HepG2 (cell line): Measurements from ENCODE around the gene RAB15. TPM values are rescaled to one million over a fixed set of nuclear protein-coding genes. Genes with fewer than 3 reads are reported as not detected.

Experiments
- ATAC-seq: fragments of 200-7000 bp; cut with Tn5 transposase; 3 replicates; pipeline ENCODE4 v1.9.1; 2020; ENCODE audit warnings: mild to moderate bottlenecking, moderate library complexity
- BruUV-seq: library from RNA; stranded (reverse); fragments of 400-500 nt; replicated peaks from 2 replicates; lab custom pipeline; 2021; lab: Mats Ljungman, UMichigan
- CTCF ChIA-PET: fragments of 300-600 bp; formaldehyde crosslinking; extraction: SDS; loops from one replicate; lab custom pipeline; 2021; ENCODE audit warnings: low total read pairs, inconsistent platforms, low intra/inter-chr PET ratio; lab: Yijun Ruan, JAX
- POLR2A ChIA-PET: fragments of 350-600 bp; sonication (Branson Sonifier 250); formaldehyde crosslinking; loops from one replicate; lab custom pipeline; 2020; ENCODE audit warnings: antibody characterized with exemption, inconsistent platforms; lab: Yijun Ruan, JAX
- DNase-seq: peaks from one replicate; pipeline ENCODE4 v3.0.0-alpha.2; 2015; ENCODE audit warnings: low spot score
- FAIRE-seq: peaks from 3 replicates; lab custom pipeline; 2011; peaks lifted over from hg19 to GRCh38; lab: Jason Lieb, UNC
- H2AFZ ChIP-seq: one replicate; pipeline ENCODE4 v1.6.1; 2011; ENCODE audit warnings: low read length, inconsistent platforms
- H3K27ac ChIP-seq: fragments of 300-600 bp; 3 replicates; pipeline ENCODE4 v1.8.0; 2011; ENCODE audit warnings: mixed run types, mild to moderate bottlenecking, mixed read lengths, low read length, inconsistent platforms; ENCODE audit not compliant: insufficient read depth; ENCODE audit errors: extremely low read length
- H3K27me3 ChIP-seq, 2 experiments: fragments of 200-600 bp in 1 of 2; 2 replicates in 1 of 2; 3 replicates in 1 of 2; pipeline versions ENCODE4 v1.6.0 to v1.8.0; 2011; ENCODE audit warnings: low read length in 2 of 2, mild to moderate bottlenecking in 2 of 2, moderate library complexity in 2 of 2, inconsistent platforms in 1 of 2; ENCODE audit not compliant: insufficient read depth in 2 of 2, control insufficient read depth in 1 of 2
- H3K36me3 ChIP-seq, 2 experiments: fragments of 200-600 bp in 1 of 2; replicated peaks in 1 of 2; 2 replicates in 1 of 2; 3 replicates in 1 of 2; pipeline versions ENCODE4 v1.5.1 to v1.8.0; 2011; ENCODE audit warnings: low read length in 2 of 2, inconsistent platforms in 1 of 2; ENCODE audit not compliant: insufficient read depth in 2 of 2, control insufficient read depth in 1 of 2
- H3K4me1 ChIP-seq: 2 replicates; pipeline ENCODE4 v1.5.1; 2012; ENCODE audit warnings: low read length, inconsistent platforms; ENCODE audit not compliant: insufficient read depth
- H3K4me2 ChIP-seq: 2 replicates; pipeline ENCODE4 v1.6.0; 2011; ENCODE audit warnings: low read depth, low read length, inconsistent platforms
- H3K4me3 ChIP-seq, 3 experiments: fragments of 200-600 bp in 1 of 3; sonication (generic), shearing (Covaris generic) in 1 of 3; replicated peaks in 1 of 3; 2 replicates each; pipeline ENCODE4 v1.5.1; 2011 to 2016; ENCODE audit warnings: low read length in 3 of 3, inconsistent platforms in 2 of 3, low read depth in 2 of 3, mild to moderate bottlenecking in 2 of 3, control low read depth in 1 of 3, mixed read lengths in 1 of 3; ENCODE audit not compliant: insufficient read depth in 1 of 3
- H3K79me2 ChIP-seq: one replicate; pipeline ENCODE4 v1.6.1; 2011; ENCODE audit warnings: low read length, inconsistent platforms; ENCODE audit not compliant: insufficient read depth
- H3K9ac ChIP-seq: 2 replicates; pipeline ENCODE4 v1.6.0; 2011; ENCODE audit warnings: mild to moderate bottlenecking, low read depth, low read length, inconsistent platforms; ENCODE audit not compliant: insufficient read depth
- H3K9me3 ChIP-seq: 2 replicates; pipeline ENCODE4 v1.5.1; 2012; ENCODE audit warnings: mild to moderate bottlenecking, low read length
- H4K20me1 ChIP-seq: 2 replicates; pipeline ENCODE4 v1.6.0; 2011; ENCODE audit warnings: inconsistent platforms, mild to moderate bottlenecking, low read length, moderate library complexity; ENCODE audit not compliant: insufficient read depth
- KLF15 ChIP-seq: sonication (generic); formaldehyde crosslinking; IDR thresholded peaks from 2 replicates; pipeline ENCODE4 v1.8.1; 2023; ENCODE audit warnings: borderline replicate concordance, mild to moderate bottlenecking, inconsistent platforms, missing genetic modification reagents, mixed read lengths
- MYC ChIP-seq: sonication (generic); formaldehyde crosslinking; IDR thresholded peaks from 2 replicates; pipeline ENCODE4 v1.9.0; 2021; ENCODE audit warnings: missing genetic modification reagents, borderline replicate concordance
- ZNF746 ChIP-seq: sonication (generic); formaldehyde crosslinking; IDR thresholded peaks from 2 replicates; pipeline ENCODE4 v1.8.0; 2022; ENCODE audit warnings: mild to moderate bottlenecking, missing genetic modification reagents
- WGBS: methylation state at CpG from one replicate; pipeline ENCODE4 v1.1.6; 2017; ENCODE audit warnings: low lambda C conversion rate; 5-methylcytosine and 5-hydroxymethylcytosine counted together
- in situ Hi-C: cut with HindIII; loops from 2 replicates; pipeline ENCODE4 v1.10.0; 2017; ENCODE audit warnings: low pct_unique_long_range_greater_than_20kb; ENCODE audit not compliant: extremely low pct_ligation_motif_present
- intact Hi-C: fragments of 100-400 bp; cut with micrococcal nuclease; formaldehyde crosslinking; loops from one replicate; pipeline ENCODE4 v1.10.0; 2022; ENCODE audit not compliant: unreplicated experiment
- polyA plus RNA-seq, 8 experiments: library from polyadenylated mRNA; depleted of rRNA in 3 of 8; stranded (reverse) in 7 of 8; unstranded in 1 of 8; fragments of >200 nt; fragmentation: Illumina TruSeq in 4 of 8; extraction: Trizol in 4 of 8; gene quantifications; 2 replicates each; pipeline versions ENCODE4 v1.2.1 to v1.2.3, GENCODE V29; 2011 to 2016; ENCODE audit warnings: low read depth in 4 of 8, missing spikeins in 1 of 8, mixed read lengths in 1 of 8; ENCODE audit not compliant: insufficient read depth in 1 of 8
- total RNA-seq, 5 experiments: library from RNA; depleted of rRNA; stranded (reverse); fragments of >200 nt; fragmentation: Illumina TruSeq; extraction: Trizol; gene quantifications; 2 replicates each; pipeline ENCODE4 v1.2.3, GENCODE V29; 2016; ENCODE audit warnings: low read depth in 1 of 5

Gene RAB15
- total and polyA plus RNA-seq, 2 of the 13 experiments (the other 11 are each of a cell fraction or from before 2014, with no cell fraction given), result 7.4 to 18.5 TPM

DNA sequence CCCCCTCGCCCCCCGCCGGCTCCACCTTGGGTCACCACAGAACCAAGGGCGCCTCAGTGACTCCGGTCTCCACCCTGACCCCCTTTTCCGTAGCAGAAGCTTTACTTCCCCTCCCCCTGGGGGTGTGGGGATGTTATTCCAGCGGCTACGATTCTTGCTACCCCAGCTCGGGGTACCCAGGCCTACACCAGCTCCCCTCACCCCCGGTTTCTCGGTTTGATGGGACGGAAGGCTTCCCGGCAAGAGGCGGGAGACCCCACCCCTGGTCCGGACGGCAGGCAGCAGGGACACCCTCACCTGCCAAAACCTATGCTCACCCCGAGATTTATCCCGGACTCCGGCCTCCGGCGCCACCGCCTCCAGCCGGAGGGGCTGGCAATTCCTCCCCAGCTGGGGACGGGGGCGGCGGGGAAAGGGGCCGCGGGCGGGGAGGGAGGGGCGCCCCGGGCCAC lies 619 bp downstream of the RAB15 start:
- H3K4me2 ChIP-seq, result peak overlapping the region; percentile 92
- FAIRE-seq, result no peak

GRCh38 chr14:64970776-64971477 lies 1.2 kb downstream of the RAB15 start:
- Histone ChIP-seq H3K27ac (no peak overlapping the region), H2AFZ (no peak overlapping the region), H4K20me1 (no peaks in the 10 kb centered on the region), H3K4me2 (peak overlapping the region; percentile 92), H3K36me3 (no peaks in the 10 kb centered on the region), H3K4me3 (peak overlapping the region; percentile 74 to 79 (median 74); a peak in 4 of 6 replicates), H3K4me1 (peaks cover 31% of the 10 kb centered on the region), H3K27me3 (no peaks in the 10 kb centered on the region; a peak in 1 of 5 replicates), H3K9me3 (no peaks in the 10 kb centered on the region), H3K9ac (no peak overlapping the region), H3K79me2 (no peaks in the 10 kb centered on the region)
- POLR2A ChIA-PET, result interaction anchor here (1.4 to 2.6 kb wide), 4 partner anchors 16 to 32 kb away, joined by 4 to 13 read pairs (median 6); partner anchors contain the start of genes FNTB and GPX2
- no peak for TF ChIP-seq ZNF746
- WGBS, result 63% methylated on average over 6 of the region's 8 CpGs
- no peak for FAIRE-seq
- TSS peak; percentile 47 for BruUV-seq
- DNase-seq, result no peak
- in situ Hi-C loops (no loop called here), intact Hi-C loops (no loop called here)
- ATAC-seq, result peak; percentile 8; the same call in 2 of the 3 replicates
- CTCF ChIA-PET, result no interaction called here

More for the DNA sequence above, 619 bp downstream of the RAB15 start:
- ChIA-PET CTCF (no interaction called here), POLR2A (interaction anchor here (1.4 to 2.6 kb wide), 4 partner anchors 15 to 32 kb away, joined by 4 to 13 read pairs (median 6); partner anchors contain the start of genes FNTB and GPX2)
- peak overlapping the region; percentile 29; the same call in 1 of the 2 replicates for H3K9ac ChIP-seq
- no TSS peak for BruUV-seq
- H3K27ac ChIP-seq, result no peak overlapping the region
- intact Hi-C loops, result no loop called here
- DNase-seq (no peak), ATAC-seq (no peak)
- TF ChIP-seq KLF15 (CRISPR knock-in tag) (no peak), MYC (peak; percentile 6; the same call in 1 of the 2 replicates)
- no peaks in the 10 kb centered on the region for H3K9me3 ChIP-seq
- peak overlapping the region; percentile 74 to 79 (median 74); a peak in 5 of 6 replicates for H3K4me3 ChIP-seq
- in situ Hi-C loops, result no loop called here
- no peaks in the 10 kb centered on the region; a peak in 1 of 5 replicates for H3K27me3 ChIP-seq
- H4K20me1 ChIP-seq, result no peaks in the 10 kb centered on the region
- H3K4me1 ChIP-seq, result peaks cover 31% of the 10 kb centered on the region
- H3K36me3 ChIP-seq, result no peaks in the 10 kb centered on the region
- 26% methylated on average over 8 of the region's 31 CpGs for WGBS
- no peaks in the 10 kb centered on the region for H3K79me2 ChIP-seq
- no peak overlapping the region for H2AFZ ChIP-seq
